OCI-LY7 (cell line): ENCODE measurements around the gene HSP90AB1.

Source experiments
- EZH2phosphoT487 ChIP-seq: fragments of 200-600 bp; sonication (generic); IDR thresholded peaks from 2 replicates; pipeline ENCODE4 v1.6.1; 2018; ENCODE audit warnings: low read depth, borderline replicate concordance, mild to moderate bottlenecking, mixed run types, antibody characterized with exemption, low read length, moderate library complexity, mixed read lengths
- TF ChIP-seq, protein P1 (sequence below): fragments of 200-600 bp; sonication (generic); conservative IDR thresholded peaks from 2 replicates; pipeline ENCODE4 v1.5.1; 2014; ENCODE audit warnings: mild to moderate bottlenecking, antibody characterized with exemption, low read length, moderate library complexity, mixed read lengths

DNA sequence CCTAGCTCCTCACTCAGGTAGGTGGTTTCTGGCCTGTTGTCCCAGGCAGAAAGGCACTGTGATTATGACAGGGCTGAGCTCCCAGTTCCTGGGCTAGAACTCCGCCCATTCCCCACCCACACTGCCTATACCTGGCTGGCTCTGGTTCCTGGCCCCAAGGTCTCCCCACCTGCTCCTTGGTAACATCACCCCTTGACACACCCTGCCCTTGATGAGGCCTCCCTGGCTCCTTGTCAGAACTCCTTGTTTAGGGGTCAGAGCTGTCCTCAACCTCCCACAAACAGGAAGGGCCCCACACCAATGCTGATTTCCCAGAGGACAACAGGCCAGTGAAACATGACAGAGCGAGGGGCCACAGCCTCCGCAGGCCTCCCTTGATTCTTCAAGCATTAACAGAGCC lies 45.7 kb upstream of the HSP90AB1 start:
- TF ChIP-seq, protein P1, sequence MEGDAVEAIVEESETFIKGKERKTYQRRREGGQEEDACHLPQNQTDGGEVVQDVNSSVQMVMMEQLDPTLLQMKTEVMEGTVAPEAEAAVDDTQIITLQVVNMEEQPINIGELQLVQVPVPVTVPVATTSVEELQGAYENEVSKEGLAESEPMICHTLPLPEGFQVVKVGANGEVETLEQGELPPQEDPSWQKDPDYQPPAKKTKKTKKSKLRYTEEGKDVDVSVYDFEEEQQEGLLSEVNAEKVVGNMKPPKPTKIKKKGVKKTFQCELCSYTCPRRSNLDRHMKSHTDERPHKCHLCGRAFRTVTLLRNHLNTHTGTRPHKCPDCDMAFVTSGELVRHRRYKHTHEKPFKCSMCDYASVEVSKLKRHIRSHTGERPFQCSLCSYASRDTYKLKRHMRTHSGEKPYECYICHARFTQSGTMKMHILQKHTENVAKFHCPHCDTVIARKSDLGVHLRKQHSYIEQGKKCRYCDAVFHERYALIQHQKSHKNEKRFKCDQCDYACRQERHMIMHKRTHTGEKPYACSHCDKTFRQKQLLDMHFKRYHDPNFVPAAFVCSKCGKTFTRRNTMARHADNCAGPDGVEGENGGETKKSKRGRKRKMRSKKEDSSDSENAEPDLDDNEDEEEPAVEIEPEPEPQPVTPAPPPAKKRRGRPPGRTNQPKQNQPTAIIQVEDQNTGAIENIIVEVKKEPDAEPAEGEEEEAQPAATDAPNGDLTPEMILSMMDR = no peak
- TF ChIP-seq EZH2phosphoT487 = no peak
